ENCODE measurements around the gene STPG3.

STPG3 gene

GRCh38 chr9:137222190-137223077 is 28.7 kb upstream of the STPG3 start, which contains the start of gene RNF208:
Gene RNF208 (minus strand): TSS chr9:137222240. CDS start chr9:137221212, 1,028 bp downstream.
- DNase-seq (ENCODE audit: low read depth in 3 of 3): no peak

- DNase-seq (ENCODE audit: low read depth in 3 of 3): peak; percentile 99
Measured at GRCh38 chr9:137223078-137223970, 27.8 kb upstream of the STPG3 start.

- no peak for DNase-seq (ENCODE audit: low read depth in 3 of 3)
Measured at GRCh38 chr9:137224830-137225694, 26.0 kb upstream of the STPG3 start, which contains the start of gene CYSRT1. Gene CYSRT1 (plus strand): TSS chr9:137225174. CDS start chr9:137225622, 448 bp downstream.

DNA sequence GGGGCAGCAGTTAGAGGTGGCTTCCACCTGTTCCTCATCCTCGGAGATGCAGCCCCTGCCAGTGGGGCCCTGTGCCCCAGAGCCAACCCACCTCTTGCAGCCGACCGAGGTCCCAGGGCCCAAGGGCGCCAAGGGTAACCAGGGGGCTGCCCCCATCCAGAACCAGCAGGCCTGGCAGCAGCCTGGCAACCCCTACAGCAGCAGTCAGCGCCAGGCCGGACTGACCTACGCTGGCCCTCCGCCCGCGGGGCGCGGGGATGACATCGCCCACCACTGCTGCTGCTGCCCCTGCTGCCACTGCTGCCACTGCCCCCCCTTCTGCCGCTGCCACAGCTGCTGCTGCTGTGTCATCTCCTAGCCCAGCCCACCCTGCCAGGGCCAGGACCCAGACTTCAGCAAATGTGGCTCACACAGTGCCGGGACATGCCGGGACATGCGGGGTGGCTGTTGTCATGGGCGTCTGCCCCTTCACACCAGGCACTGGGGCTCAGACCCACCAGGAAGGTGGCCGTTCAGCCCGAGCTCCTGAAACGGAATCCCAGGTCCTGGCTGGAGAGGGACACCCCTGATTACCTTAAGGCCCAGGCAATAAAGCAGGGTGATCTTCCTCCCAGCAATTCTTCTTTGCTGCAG is 25.3 kb upstream of the STPG3 start:
- DNase-seq (ENCODE audit: low read depth in 3 of 3): no peak

DNA sequence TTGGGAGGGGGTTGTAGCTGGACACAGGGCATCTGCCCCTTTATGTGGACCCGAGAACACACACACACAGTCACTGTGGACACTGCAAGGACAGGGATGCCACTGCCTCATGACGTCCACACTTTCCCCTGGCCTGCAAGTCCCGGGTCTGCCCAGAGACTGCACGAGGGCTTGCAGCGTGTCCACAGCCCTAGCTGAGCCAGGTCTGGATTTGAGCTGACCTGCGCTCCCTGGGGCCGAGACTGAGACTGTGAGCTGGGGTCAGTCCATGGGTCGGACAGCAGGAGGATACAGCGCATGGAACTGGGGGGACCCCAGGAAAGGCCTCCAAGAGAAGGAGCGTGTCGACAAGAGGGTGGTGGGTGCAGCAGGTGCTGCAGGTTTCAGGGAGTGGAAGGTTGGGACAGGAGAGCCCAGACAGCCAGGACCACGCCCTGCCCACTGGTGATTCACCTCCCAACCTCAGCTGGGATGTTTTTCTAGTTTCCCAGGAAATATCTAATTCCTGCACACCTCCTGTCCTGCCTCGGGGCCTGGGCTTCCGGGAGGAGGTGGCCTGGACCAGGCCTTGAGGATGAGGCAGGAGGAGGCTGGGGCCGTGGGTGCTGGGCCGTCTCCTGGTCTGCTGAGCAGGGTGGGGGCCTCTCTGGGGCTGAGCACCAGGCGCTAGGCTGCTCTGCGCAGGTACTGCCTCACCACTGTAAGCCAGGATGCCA is 24.6 kb upstream of the STPG3 start:
- no peak for DNase-seq (ENCODE audit: low read depth in 3 of 3)

GRCh38 chr9:137227054-137227852 is 23.8 kb upstream of the STPG3 start, which contains the start of gene RNF224:
Gene RNF224 (plus strand): TSS chr9:137227502. CDS start chr9:137228336, 834 bp downstream.
- DNase-seq (ENCODE audit: low read depth in 3 of 3): peak; percentile 60 to 77 (median 70)

- no peak for DNase-seq (ENCODE audit: low read depth in 3 of 3)
Measured at GRCh38 chr9:137227853-137228505, 23.1 kb upstream of the STPG3 start.

- no peak for DNase-seq (ENCODE audit: low read depth in 3 of 3)
Measured at GRCh38 chr9:137228506-137228967, 22.5 kb upstream of the STPG3 start.

DNA sequence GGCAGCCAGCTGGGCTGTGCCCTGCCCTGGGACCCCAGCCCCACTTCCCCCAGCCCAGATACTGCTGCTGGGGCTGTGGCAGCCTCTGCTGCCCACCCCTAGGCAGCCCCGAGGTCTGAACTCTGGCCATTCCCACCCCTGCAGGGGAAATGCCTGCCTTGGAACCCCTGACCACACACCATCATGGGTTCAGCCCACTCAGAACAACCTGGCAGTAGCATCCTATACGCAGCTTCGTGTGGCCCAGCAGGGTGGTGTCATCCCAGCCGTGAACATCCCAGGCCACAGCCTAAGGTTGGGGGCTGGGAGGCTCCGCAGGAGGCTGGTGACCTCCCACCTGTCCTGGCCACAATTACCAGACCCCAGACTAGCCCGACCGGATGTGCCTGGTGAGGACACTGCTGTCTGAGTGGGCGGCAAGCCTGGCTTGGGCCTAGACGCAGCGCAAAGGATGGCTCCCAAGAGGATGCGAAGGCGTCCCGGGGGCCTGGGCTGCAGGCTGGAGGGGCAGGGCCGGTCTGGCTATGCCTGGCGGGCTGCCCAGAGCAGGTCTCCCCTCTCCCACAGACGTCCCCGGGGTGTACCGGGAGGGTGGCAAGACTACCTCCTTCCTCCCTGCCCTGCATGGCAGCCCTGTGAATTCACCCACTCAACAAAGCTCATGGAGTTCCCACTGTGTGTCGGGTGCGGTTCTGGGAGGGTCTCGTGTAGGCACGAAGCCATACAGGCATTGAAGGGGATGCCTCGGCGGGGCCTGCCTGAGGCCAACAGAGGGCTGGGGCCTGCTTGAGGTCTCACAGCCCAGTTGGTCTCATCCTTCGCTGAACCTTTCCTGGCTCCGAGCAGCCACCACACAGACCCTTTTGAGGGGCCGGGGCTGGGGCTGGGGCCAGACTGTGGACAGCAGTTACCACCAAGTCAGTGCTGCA is 21.9 kb upstream of the STPG3 start:
- no peak for DNase-seq (ENCODE audit: low read depth in 3 of 3)

DNA sequence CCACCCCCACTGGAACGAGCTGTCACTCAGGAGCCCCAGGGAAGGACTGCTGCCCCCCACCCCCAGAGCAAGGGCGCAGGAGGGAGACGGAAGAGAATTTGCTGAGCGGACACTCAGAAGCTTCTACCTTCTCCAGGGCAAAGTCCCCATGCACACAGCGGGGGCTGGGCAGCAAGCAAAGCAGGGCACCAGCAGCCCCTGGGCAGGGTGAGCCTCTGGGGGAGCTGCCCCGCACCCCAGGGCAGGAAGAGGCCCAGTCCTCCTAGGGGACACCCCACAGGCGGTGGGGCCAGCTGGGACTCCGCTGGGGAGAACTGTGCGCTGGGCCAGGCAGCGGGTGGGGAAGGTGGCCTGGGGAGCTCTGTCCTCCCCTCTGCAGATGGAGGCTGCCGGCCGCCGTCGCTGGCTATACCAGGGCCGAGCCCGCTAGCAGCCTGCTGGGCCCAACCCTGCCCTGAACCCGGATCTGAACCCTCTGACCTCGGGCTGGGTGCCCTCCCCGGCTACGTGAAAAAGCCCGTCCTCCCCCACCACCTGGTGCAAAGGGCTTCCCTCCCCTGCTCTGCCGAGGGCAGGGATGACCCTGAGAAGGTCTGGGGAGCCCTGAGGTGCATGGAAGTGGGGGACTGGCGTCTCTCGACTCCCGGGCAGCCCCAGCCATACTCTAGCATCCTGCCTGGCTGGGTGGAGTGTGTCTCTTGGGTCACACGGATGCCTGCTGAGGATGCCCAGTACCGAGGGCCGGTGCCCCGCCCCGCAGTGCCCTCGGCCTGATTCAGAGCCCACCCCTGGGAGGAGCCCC is 21.0 kb upstream of the STPG3 start:
- DNase-seq (ENCODE audit: low read depth in 3 of 3): no peak

DNA sequence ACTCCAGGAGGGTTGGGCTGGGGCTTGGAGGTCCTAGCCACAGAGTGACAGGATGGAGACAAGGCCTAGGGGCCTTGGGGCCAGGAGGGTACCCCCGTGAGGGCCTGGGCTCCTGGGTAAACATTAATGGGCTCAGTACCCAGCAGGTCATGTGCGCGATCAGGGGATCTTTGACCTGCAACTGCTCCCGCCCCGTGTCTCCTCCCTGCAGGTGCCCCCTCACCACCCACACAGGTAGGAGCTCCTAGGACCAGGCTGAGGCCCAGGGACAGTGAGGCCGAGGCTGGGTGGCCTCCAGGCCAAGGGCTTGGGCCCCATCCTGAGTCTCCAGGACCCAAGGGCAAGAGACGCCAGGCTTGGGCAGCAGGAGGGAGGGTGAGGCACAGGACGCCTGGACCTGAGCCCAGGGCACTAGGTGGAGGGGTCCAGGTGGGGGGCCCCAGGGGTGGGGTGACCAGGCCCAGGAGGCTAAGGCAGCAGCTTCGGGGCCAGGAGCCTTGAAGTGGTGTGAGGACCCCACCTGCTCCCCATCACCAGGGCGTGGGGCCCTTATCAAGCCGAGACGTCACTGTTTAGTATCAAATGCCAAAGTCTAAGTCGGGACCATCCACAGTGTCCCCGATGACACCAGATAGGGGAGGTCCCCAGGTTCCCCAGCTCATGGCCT is 20.2 kb upstream of the STPG3 start, which contains the start of gene SLC34A3:
TSS of gene SLC34A3 (plus strand) at position 197 of the 667 bp plus-strand sequence. CDS start 802 bp downstream, outside the sequence.
- DNase-seq (ENCODE audit: low read depth in 3 of 3): no peak

GRCh38 chr9:137231372-137232039 is 19.6 kb upstream of the STPG3 start:
- DNase-seq (ENCODE audit: low read depth in 3 of 3): no peak

- no peak for DNase-seq (ENCODE audit: low read depth in 3 of 3)
Measured at GRCh38 chr9:137232101-137232500, 19.0 kb upstream of the STPG3 start.

DNA sequence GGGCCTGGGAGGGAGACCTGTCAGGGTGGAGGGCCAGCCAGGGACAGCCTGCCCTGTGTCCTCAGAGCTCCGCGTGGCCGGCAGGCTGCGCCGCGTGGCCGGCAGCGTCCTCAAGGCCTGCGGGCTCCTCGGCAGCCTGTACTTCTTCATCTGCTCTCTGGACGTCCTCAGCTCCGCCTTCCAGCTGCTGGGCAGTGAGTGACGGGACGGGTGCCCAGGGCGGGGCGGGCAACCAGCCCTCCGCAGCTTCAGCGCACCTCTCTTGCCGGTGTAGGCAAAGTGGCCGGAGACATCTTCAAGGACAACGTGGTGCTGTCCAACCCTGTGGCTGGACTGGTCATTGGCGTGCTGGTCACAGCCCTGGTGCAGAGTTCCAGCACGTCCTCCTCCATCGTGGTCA is 18.6 kb upstream of the STPG3 start:
- DNase-seq (ENCODE audit: low read depth in 3 of 3): no peak

Data from stimulated activated CD4-positive, alpha-beta T cell treated with anti-CD3 and anti-CD28 coated beads, TNF-alpha, amount 100 ng/mL, for 48 hours (primary cell).